ENCODE data around the gene EIF3CL.
"Not testable (repeated sequence)": the region's sequence is repeated elsewhere in the genome, so short reads cannot be mapped to it uniquely, and the experiment has no call there.

The EIF3CL gene

DNA sequence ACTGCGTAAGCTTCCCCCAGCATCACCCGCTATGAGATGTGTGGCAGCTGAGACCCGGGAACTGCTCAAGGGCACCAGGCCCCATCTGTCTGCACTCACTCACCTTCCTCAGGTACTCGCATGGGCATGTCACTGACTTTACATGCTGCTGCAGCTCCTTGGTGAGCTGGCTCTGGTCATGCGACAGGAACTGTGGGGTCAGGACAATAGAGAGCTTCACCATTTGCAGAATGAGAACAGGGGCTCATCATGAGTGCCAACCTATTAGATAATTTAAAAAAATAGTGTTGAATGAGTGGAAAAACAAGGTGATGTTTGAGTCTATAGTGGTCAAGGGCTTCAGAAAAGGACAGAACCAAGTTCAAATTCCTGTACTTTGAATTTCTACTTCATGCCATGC, 41.0 kb downstream of the EIF3CL start:
- DNase-seq = not testable (repeated sequence)

DNA sequence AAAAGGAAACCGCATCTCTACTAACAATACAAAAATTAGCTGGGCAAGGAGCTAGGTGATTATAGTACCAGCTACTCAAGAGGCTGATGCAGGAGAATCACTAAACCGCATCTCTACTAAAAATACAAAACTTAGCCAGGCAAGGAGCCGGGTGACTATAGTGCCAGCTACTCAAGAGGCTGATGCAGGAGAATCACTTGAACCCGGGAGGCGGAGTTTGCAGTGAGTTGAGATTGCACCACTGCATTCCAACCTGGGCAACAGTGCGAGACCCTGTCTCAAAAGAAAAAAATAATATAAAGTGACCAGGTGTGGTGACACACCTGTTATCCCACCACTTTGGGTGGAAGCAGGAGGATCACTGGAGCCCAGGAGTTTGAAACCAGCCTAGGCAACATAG, 65.4 kb downstream of the EIF3CL start:
- DNase-seq = not testable (repeated sequence)

DNA sequence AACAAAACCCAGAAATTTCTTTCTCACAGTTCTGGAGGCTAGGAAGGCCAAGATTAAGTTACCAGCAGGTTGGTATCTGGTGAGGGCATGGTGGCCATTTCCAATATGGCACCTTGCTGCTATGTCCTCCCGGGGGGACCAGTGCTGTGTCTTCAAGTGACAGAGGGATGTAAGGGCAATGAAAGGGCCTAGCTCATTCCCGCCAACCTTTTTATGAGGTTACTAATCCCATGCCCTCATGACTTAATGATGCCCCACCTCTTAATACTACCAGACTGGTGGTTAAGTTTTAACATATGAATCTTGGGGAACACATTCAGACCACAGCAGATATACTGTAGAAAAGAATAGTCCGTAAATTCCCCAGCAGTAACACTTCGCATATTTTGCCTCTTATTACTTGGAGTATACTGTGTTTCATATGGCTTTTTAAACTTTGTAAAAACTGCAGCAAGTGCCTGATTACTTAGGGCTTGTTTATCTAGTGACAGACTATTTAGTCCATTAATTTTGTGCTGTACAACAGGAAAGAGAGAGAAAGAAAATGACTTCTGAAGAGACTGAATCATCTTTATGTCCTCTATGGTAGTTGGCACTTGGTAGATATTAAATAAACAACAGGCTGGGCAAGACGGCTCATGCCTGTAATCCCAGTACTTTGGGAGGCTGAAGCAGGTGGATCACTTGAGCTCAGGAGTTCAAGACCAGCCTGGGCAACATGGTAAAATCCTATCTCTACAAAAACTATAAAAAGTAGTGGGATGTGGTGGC, 66.5 kb downstream of the EIF3CL start:
- not testable (repeated sequence) for DNase-seq

DNA sequence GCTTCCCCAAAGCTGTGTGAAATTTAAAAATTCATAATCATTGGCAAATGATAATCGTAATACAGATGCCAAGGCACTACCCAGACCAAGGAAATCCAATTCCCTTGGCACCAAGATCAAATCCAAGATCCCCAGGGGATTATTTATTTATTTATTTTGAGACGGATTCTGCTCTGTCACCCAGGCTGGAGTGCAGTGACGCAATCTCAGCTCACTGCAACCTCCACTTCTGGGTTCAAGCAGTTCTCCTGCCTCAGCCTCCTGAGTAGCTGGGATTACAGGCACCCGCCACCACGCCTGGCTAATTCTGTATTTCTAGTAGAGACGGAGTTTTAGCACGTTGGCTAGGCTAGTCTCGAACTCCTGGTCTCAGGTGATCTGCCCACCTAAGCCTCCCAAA, 68.0 kb downstream of the EIF3CL start:
- not testable (repeated sequence) for DNase-seq

DNA sequence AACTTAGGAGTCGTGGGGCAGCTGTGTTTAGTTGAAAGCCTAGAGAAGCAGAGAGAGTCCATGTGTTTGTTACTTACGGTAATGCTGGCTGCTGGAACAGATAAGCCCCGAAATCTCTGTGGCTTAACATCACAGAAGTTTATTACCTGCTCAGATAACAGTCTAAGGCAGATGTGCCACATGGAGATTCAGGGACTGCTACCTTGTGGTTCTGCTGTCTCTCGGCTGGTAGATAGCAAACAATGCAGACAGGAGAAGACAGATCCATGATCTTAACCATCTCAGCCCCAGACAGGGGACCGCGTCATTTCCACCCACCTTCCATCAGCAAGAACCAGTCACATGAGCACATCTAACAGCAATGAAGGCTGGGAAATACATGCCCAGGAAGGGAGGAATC, 71.0 kb downstream of the EIF3CL start:
- DNase-seq = not testable (repeated sequence)

DNA sequence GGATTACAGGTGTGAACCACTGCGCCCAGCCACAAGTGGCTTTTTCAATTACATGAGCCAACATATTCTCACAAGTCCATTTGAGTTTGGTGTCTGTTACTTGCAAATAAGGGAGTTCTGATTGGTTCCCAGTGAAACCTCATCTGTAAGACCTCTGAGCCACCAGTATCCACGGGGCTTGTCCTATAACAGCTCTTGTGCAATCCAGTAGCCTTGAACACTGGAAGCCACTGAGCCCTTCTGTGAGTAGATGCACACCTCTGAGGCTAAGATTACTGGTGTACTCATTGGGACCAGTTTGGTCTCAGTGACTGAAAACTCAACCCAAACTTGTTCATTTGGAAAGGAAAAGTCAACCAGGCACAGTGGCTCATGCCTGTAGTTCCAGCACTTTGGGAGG, 72.7 kb downstream of the EIF3CL start:
- not testable (repeated sequence) for DNase-seq

DNA sequence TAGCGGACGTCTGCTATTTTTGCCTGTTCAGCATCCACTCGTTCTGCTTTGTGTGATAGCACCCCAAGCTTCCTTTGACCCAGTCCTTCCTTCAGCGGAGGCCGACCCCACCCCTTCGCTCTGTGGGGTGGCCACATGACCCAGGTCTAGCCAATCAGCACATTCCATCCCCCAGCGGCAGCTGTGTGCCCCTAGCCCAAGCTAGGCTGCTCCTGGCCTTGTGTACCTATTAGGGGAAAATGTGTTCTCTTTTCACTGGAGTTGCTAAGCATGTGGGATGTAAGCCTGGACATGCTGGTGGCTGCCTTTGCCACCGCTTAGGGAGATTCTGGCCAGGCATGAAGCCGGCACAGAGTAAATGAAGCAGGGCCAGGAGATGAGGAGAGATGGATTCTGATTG, 73.4 kb downstream of the EIF3CL start:
- not testable (repeated sequence) for DNase-seq

All from NCI-H1436 treated with DMSO at 0.1 percent for 48 hours (cell line).